ENCODE data around the gene AJAP1.
A peak's percentile ranks its signal among the peaks of the same experiment; 100 is the strongest.

AJAP1 gene

GRCh38 chr1:4689271-4689935, 35.0 kb downstream of the AJAP1 start:
- no peak for TF ChIP-seq CTCF (IDR thresholded peaks at IDR 0.05; ENCODE audit: low read depth, low read length, missing control alignments)
- Histone ChIP-seq H3K27ac (no peak overlapping the region), H3K36me3 (replicated peaks) (no peaks in the 10 kb centered on the region), H3K27me3 (replicated peaks) (no peaks in the 10 kb centered on the region), H3K4me3 (ENCODE audit: low read depth, low read length) (no peak overlapping the region)
- DNase-seq, result no peak
- in situ Hi-C loops (cut with HindIII; ENCODE audit: low pct_ligation_motif_present, low sequenced_read_pairs), result no loop called here

GRCh38 chr1:4689941-4690635, 35.7 kb downstream of the AJAP1 start:
- in situ Hi-C loops (cut with HindIII; ENCODE audit: low pct_ligation_motif_present, low sequenced_read_pairs), result no loop called here
- no peaks in the 10 kb centered on the region for H3K36me3 ChIP-seq (replicated peaks)
- DNase-seq, result no peak
- no peak overlapping the region for H3K27ac ChIP-seq
- no peak overlapping the region for H3K4me3 ChIP-seq (ENCODE audit: low read depth, low read length)
- no peaks in the 10 kb centered on the region for H3K27me3 ChIP-seq (replicated peaks)
- TF ChIP-seq CTCF (IDR thresholded peaks at IDR 0.05; ENCODE audit: low read depth, low read length, missing control alignments), result no peak

GRCh38 chr1:4690951-4691675, 36.7 kb downstream of the AJAP1 start:
- Histone ChIP-seq H3K27me3 (replicated peaks) (no peaks in the 10 kb centered on the region), H3K36me3 (replicated peaks) (no peaks in the 10 kb centered on the region), H3K27ac (peak overlapping the region; percentile 69), H3K4me3 (ENCODE audit: low read depth, low read length) (no peak overlapping the region)
- no peak for TF ChIP-seq CTCF (IDR thresholded peaks at IDR 0.05; ENCODE audit: low read depth, low read length, missing control alignments)
- in situ Hi-C loops (cut with HindIII; ENCODE audit: low pct_ligation_motif_present, low sequenced_read_pairs), result no loop called here
- peak; percentile 43 for DNase-seq

- no peak for TF ChIP-seq CTCF (IDR thresholded peaks at IDR 0.05; ENCODE audit: low read depth, low read length, missing control alignments)
- in situ Hi-C loops (cut with HindIII; ENCODE audit: low pct_ligation_motif_present, low sequenced_read_pairs), result no loop called here
Observed at GRCh38 chr1:4691766-4692405, 37.5 kb downstream of the AJAP1 start.

GRCh38 chr1:4692437-4692836, 38.0 kb downstream of the AJAP1 start:
- no peaks in the 10 kb centered on the region for H3K36me3 ChIP-seq (replicated peaks)
- H3K27me3 ChIP-seq (replicated peaks), result no peaks in the 10 kb centered on the region
- DNase-seq, result no peak
- no peak for TF ChIP-seq CTCF (IDR thresholded peaks at IDR 0.05; ENCODE audit: low read depth, low read length, missing control alignments)
- H3K27ac ChIP-seq, result no peak overlapping the region
- in situ Hi-C loops (cut with HindIII; ENCODE audit: low pct_ligation_motif_present, low sequenced_read_pairs), result no loop called here
- no peak overlapping the region for H3K4me3 ChIP-seq (ENCODE audit: low read depth, low read length)

More at GRCh38 chr1:4691766-4692405, 37.5 kb downstream of the AJAP1 start:
- H3K27me3 ChIP-seq (replicated peaks), result no peaks in the 10 kb centered on the region
- no peaks in the 10 kb centered on the region for H3K36me3 ChIP-seq (replicated peaks)
- no peak overlapping the region for H3K4me3 ChIP-seq (ENCODE audit: low read depth, low read length)
- DNase-seq, result no peak
- H3K27ac ChIP-seq, result no peak overlapping the region
